ENCODE data around the gene BAIAP3.
"Not testable (repeated sequence)": the region's sequence is repeated elsewhere in the genome, so short reads cannot be mapped to it uniquely, and the experiment has no call there.

DNA sequence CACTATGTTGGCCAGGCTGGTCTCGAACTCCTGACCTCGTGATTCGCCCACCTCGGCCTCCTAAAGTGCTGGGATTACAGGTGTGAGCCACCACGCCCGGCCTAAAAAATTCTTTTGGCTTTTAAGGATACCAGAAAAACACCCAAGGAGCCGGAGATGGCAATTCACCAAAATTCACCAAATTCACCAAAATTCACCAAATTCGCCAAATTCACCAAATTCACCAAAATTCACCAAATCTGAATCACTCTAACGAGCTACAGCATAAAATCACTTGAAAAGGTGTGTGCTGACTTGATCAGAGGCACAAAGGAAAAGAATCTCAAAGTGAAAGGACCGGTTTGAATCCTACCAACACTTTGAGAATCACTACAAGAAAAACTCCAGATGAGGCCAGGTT, 4.5 kb upstream of the BAIAP3 start:
- TF ChIP-seq, protein P1, sequence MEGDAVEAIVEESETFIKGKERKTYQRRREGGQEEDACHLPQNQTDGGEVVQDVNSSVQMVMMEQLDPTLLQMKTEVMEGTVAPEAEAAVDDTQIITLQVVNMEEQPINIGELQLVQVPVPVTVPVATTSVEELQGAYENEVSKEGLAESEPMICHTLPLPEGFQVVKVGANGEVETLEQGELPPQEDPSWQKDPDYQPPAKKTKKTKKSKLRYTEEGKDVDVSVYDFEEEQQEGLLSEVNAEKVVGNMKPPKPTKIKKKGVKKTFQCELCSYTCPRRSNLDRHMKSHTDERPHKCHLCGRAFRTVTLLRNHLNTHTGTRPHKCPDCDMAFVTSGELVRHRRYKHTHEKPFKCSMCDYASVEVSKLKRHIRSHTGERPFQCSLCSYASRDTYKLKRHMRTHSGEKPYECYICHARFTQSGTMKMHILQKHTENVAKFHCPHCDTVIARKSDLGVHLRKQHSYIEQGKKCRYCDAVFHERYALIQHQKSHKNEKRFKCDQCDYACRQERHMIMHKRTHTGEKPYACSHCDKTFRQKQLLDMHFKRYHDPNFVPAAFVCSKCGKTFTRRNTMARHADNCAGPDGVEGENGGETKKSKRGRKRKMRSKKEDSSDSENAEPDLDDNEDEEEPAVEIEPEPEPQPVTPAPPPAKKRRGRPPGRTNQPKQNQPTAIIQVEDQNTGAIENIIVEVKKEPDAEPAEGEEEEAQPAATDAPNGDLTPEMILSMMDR (IDR thresholded peaks at IDR 0.05) = not testable (repeated sequence)
- TF ChIP-seq EP300 (IDR thresholded peaks at IDR 0.05); POLR2A (IDR thresholded peaks at IDR 0.05; ENCODE audit: low read depth); POLR2AphosphoS5 (IDR thresholded peaks at IDR 0.05): not testable (repeated sequence)

All from esophagus muscularis mucosa (tissue), 4 donors.